Activated T-helper 17 cell treated with anti-CD3 and anti-CD28 coated beads, Interleukin-2, amount 50 U/mL, for 72 hours (primary cell): ENCODE results near the gene MRGPRD. TPM values are rescaled to one million over a fixed set of nuclear protein-coding genes. Genes with fewer than 3 reads are reported as not detected.

Experiments used
- ATAC-seq: fragments of 150-1000 bp; cut with Tn5 transposase; replicated peaks from 2 replicates; pipeline ENCODE4 v1.10.0; 2021; ENCODE audit warnings: mild to moderate bottlenecking, moderate library complexity
- H3K27ac Mint-ChIP-seq: one replicate; pipeline ENCODE4 v1.8.0; 2022; ENCODE audit warnings: mixed read lengths
- H3K27me3 Mint-ChIP-seq: one replicate; pipeline ENCODE4 v1.8.0; 2022; ENCODE audit warnings: mixed read lengths
- H3K36me3 Mint-ChIP-seq: one replicate; pipeline ENCODE4 v1.8.0; 2022; ENCODE audit warnings: low read depth, mild to moderate bottlenecking, mixed read lengths
- H3K4me1 Mint-ChIP-seq: one replicate; pipeline ENCODE4 v1.8.0; 2022; ENCODE audit warnings: mixed read lengths
- H3K4me3 Mint-ChIP-seq: one replicate; pipeline ENCODE4 v1.8.0; 2022; ENCODE audit warnings: mild to moderate bottlenecking, mixed read lengths
- H3K9me3 Mint-ChIP-seq: one replicate; pipeline ENCODE4 v1.8.0; 2022; ENCODE audit warnings: mixed read lengths
- total RNA-seq, 2 donors: library from RNA; stranded (reverse); gene quantifications; one replicate each; pipeline ENCODE4 v1.2.3, GENCODE V29; 2022

The MRGPRD gene
- total RNA-seq, 2 donors from 2014 or later = not detected

DNA sequence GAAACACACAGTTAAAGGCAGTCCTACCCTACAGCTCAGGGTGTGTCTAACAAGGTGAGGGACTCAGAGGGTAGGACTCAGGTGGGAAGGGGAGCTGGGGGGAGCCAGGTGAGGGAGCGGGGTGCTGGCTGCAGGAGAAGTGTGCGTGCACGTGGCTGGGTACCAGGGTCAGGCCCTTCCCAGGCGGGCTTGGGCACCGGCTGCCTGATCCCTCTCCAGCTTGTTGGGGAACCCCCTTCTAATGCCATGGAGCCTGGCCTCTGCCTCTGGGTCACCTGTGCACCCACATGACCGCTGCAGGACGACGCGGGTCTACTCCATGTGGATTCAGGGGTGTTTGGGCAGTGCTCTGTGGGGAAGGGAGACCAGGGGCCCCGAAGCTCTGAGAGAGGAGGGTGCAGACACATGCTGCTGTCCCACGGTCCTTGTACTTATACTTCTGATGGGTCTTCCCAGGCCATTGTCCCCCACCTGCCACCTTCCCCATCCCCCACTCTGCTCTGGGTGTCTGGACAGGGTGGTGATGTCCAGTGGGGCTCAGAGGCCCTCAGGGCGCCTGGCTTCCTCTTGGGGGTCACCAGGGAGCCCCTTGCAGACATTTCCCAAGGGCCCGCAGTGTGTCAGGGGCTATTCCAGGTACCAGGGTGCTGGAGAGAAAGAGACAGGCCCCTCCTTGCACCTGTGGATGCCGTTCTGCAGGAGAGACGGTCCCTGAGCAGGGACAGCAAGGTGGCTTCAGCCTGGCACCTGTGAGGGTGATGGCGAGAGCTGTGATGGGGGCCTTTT is 10.4 kb upstream of the MRGPRD start:
- Mint-ChIP-seq H3K27me3 (peaks cover 21% of the 10 kb centered on the region), H3K36me3 (peaks cover 6% of the 10 kb centered on the region), H3K9me3 (peaks cover 12% of the 10 kb centered on the region), H3K4me3 (no peak overlapping the region), H3K27ac (no peak overlapping the region), H3K4me1 (no peaks in the 10 kb centered on the region)
- ATAC-seq = no peak

DNA sequence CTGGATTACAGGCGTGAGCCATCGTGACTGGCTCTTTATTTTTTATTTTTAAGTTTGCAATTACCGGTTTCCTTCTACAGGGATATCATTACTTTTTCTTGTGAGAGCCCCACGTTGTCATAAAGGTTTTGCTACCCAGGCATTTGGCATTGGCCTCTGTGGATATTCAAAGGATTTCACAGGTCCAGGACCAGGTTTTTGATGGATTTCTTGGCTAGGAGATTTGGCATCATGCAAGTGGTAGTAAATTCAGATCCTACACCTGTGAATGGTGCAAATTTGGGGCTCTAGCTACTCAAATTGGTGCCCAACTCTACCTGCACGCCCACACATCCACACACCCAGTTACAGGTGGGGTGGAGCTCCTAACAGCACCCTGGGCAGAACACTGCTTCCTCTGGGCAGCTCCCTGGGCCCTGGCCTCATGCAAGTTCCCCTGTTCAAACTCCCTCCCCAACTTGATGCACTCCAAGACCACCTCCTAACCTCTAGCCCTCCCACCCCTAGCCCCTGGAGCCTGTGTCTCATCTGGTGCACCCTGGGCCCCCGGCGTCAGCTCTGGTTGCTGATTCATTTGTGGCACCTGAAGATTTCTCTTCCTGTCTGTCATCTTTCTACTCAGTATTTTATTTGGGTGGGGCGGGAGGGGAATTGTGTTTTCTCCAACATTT is 9.3 kb upstream of the MRGPRD start:
- Mint-ChIP-seq H3K27ac (no peak overlapping the region), H3K27me3 (peaks cover 21% of the 10 kb centered on the region), H3K4me3 (no peak overlapping the region), H3K36me3 (peaks cover 6% of the 10 kb centered on the region), H3K4me1 (no peaks in the 10 kb centered on the region), H3K9me3 (peaks cover 12% of the 10 kb centered on the region)
- no peak for ATAC-seq

DNA sequence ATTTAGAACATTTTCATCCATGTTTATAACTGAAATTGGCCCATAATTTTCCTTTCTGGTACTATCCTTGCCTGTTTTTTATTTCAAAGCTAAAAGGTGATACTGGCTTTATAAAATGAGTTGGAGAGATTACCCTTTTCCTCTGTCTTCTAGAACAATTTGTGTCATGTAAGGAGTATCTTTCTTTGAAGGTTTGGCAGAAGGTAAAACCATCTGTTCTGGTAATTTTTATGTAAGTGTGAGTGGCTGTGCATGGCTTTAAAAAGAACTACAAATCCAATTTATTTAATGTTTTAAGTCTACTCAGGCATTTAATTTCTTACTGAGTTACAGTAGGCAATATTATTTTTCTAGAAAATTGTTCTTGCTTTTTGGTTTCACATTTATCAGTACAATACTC is 7.7 kb upstream of the MRGPRD start:
- H3K36me3 Mint-ChIP-seq = peaks cover 6% of the 10 kb centered on the region
- peaks cover 12% of the 10 kb centered on the region for H3K9me3 Mint-ChIP-seq
- ATAC-seq = no peak
- peaks cover 18% of the 10 kb centered on the region for H3K27me3 Mint-ChIP-seq
- no peaks in the 10 kb centered on the region for H3K4me1 Mint-ChIP-seq
- no peak overlapping the region for H3K4me3 Mint-ChIP-seq
- H3K27ac Mint-ChIP-seq = no peak overlapping the region

GRCh38 chr11:68987211-68987610 is 6.4 kb upstream of the MRGPRD start:
- no peak for ATAC-seq
- H3K27ac Mint-ChIP-seq = no peak overlapping the region
- H3K27me3 Mint-ChIP-seq = peaks cover 15% of the 10 kb centered on the region

DNA sequence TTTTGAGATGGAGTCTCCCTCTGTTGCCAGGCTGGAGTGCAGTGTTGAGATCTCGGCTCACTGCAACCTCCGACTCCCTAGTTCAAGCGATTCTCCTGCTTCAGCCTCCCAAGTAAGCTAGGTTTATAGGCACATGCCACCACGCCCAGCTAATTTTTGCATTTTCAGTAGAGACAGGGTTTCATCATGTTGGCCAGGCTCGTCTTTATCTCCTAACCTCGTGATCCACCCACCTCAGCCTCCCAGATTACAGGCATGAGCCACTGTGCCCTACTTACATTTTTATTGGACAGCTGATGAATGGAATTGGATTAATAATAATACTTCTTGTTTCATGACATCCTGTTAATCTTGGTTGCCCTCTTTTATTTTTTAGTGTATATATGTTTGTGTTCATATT is 3.0 kb upstream of the MRGPRD start:
- no peak for ATAC-seq
- peaks cover 11% of the 10 kb centered on the region for H3K27me3 Mint-ChIP-seq
- H3K4me1 Mint-ChIP-seq = no peaks in the 10 kb centered on the region
- H3K4me3 Mint-ChIP-seq = no peak overlapping the region
- peaks cover 12% of the 10 kb centered on the region for H3K9me3 Mint-ChIP-seq
- peaks cover 6% of the 10 kb centered on the region for H3K36me3 Mint-ChIP-seq
- H3K27ac Mint-ChIP-seq = no peak overlapping the region

More at GRCh38 chr11:68987211-68987610, 6.4 kb upstream of the MRGPRD start:
- H3K9me3 Mint-ChIP-seq = peaks cover 12% of the 10 kb centered on the region
- H3K36me3 Mint-ChIP-seq = peaks cover 6% of the 10 kb centered on the region
- H3K4me1 Mint-ChIP-seq = no peaks in the 10 kb centered on the region
- no peak overlapping the region for H3K4me3 Mint-ChIP-seq

DNA sequence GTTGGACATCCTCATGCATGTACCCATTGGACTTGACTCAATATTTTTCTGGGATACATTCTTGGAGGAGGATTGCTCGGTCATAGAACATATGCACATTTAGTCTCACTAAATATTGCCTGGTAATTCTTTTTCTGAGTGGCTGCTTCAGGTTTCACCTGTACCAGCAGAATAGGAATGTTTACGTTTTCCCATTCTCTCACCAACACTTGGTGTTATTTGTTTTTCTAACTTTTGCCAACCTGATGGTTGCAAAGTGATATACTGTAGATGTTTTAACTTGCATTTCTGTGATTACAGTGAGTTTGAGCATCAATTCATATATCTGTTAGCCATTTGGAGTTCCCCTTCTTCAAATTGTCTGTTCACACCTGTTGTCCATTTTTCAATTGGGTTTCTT is 1.3 kb upstream of the MRGPRD start:
- Mint-ChIP-seq H3K36me3 (peaks cover 6% of the 10 kb centered on the region), H3K27ac (no peak overlapping the region), H3K4me1 (no peaks in the 10 kb centered on the region), H3K4me3 (no peak overlapping the region), H3K27me3 (peaks cover 7% of the 10 kb centered on the region), H3K9me3 (peaks cover 8% of the 10 kb centered on the region)
- no peak for ATAC-seq

DNA sequence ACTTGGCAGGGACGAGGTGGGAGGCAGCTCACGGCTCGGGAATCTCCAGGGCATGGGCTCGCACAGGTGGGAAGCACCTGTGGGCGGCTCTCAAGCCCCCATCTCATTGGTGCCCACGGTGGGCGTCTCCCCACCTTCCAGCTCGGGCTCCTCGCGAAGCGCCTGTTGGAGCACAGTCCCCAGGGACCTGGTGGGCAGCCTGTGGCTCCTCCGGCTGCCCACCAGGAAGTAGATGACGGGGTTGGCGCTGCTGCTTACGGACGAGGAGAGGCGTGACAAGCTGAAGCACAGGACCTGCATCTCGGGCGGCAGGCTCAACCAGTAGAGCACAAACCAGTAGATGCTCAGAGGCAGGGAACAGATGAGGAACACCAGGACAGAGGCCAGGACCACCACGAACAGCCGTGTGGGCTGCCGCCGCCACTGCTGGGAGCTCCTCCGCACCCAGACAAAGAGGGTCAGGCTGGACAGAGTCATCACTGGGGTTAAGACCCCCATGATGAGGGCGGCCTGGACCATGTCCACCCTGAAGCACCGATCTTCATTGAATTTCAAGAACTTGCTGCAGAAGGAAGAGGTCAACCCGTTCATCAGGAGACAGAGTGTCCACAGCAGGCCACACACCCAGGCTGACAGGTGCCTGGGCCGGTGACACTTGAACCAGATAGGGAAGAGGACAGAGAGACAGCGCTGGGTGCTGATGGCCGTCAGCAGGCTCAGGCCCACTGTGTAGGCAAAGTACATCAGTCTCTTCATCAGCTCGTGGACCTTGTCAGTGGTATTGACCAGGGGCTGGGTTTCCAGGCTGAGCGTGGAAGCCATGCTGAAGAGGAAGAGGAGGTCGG is 633 bp downstream of the MRGPRD start:
- no peaks in the 10 kb centered on the region for H3K9me3 Mint-ChIP-seq
- no peak overlapping the region for H3K27ac Mint-ChIP-seq
- no peak overlapping the region for H3K4me3 Mint-ChIP-seq
- H3K36me3 Mint-ChIP-seq = no peaks in the 10 kb centered on the region
- H3K4me1 Mint-ChIP-seq = no peaks in the 10 kb centered on the region
- no peak for ATAC-seq
- no peaks in the 10 kb centered on the region for H3K27me3 Mint-ChIP-seq

- Mint-ChIP-seq H3K9me3 (no peaks in the 10 kb centered on the region), H3K4me3 (no peak overlapping the region), H3K4me1 (peaks cover 4% of the 10 kb centered on the region), H3K27ac (no peak overlapping the region), H3K27me3 (no peaks in the 10 kb centered on the region), H3K36me3 (no peaks in the 10 kb centered on the region)
- ATAC-seq = no peak
Observed at GRCh38 chr11:68978931-68979594, 1.7 kb downstream of the MRGPRD start.

- ATAC-seq = no peak
- H3K27ac Mint-ChIP-seq = no peak overlapping the region
- H3K4me1 Mint-ChIP-seq = peaks cover 4% of the 10 kb centered on the region
Observed at GRCh38 chr11:68978626-68978930, 2.2 kb downstream of the MRGPRD start.

DNA sequence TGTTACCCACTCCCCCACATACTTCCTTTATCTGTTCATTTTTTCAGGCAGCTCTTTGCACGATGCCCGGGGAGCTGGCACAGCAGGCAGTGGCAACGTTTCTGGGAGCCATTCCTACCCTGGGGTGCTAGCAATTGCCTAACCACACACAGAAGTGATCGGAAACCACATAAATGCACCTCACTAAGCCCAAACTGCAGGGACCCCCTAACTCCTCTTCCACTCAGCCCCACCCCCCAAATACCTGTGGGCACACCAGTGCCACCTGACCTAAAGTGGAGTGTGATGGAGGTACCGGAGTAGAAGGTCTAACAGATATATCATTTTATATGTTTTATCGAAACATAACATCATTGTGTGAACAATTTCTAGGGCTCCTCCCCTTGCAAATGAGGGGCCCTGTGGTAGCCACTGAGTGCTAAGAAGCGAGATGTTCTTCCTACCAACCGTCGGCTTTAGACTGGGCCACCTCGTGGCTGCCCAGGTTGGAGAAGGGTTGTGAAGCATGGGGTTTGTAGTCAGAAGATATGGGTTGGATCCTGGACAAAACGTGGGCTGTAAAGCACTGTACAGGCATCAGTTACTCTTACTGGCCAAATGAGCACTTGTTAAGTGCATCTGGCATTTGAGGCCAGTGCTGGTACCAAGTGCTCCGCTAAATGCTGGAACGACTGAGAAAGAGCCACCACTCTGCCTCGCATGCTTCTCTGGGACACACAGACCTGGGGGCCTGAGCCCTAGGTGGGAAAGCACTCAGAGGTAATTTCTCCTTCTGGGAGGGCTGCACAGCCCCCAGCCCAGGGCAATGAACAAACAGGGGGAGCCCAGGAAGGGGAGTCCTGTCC is 2.8 kb downstream of the MRGPRD start:
- H3K27ac Mint-ChIP-seq = no peak overlapping the region
- no peaks in the 10 kb centered on the region for H3K36me3 Mint-ChIP-seq
- no peaks in the 10 kb centered on the region for H3K27me3 Mint-ChIP-seq
- no peak overlapping the region for H3K4me3 Mint-ChIP-seq
- H3K4me1 Mint-ChIP-seq = peaks cover 4% of the 10 kb centered on the region
- no peak for ATAC-seq
- no peaks in the 10 kb centered on the region for H3K9me3 Mint-ChIP-seq

More at GRCh38 chr11:68978626-68978930, 2.2 kb downstream of the MRGPRD start:
- no peak overlapping the region for H3K4me3 Mint-ChIP-seq
- no peaks in the 10 kb centered on the region for H3K27me3 Mint-ChIP-seq
- no peaks in the 10 kb centered on the region for H3K36me3 Mint-ChIP-seq
- H3K9me3 Mint-ChIP-seq = no peaks in the 10 kb centered on the region

GRCh38 chr11:68976563-68976962 is 4.2 kb downstream of the MRGPRD start:
- no peak for ATAC-seq
- Mint-ChIP-seq H3K9me3 (no peaks in the 10 kb centered on the region), H3K27me3 (no peaks in the 10 kb centered on the region), H3K36me3 (no peaks in the 10 kb centered on the region), H3K4me1 (peaks cover 4% of the 10 kb centered on the region), H3K27ac (no peak overlapping the region), H3K4me3 (no peak overlapping the region)

DNA sequence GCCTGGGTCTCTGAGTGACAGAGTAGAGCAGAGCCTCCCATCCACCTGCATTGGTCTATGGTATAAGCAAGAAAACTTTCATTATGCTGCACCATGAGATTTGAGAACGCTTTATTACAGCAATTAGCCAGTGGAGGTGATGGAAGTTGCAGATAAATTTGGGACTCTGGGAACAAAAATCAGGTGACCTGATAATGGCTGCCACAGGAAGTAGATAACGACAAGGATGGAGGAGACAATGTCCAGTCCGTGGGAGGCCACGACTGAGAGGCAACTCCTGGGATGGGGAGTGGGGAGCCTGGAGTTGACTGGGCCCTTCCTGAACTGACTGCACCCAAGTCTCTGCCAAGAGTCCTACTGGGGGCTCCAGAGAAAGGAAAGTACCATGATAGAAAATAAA is 4.7 kb downstream of the MRGPRD start:
- H3K4me1 Mint-ChIP-seq = peaks cover 4% of the 10 kb centered on the region
- H3K36me3 Mint-ChIP-seq = no peaks in the 10 kb centered on the region
- no peak overlapping the region for H3K27ac Mint-ChIP-seq
- H3K27me3 Mint-ChIP-seq = no peaks in the 10 kb centered on the region
- H3K4me3 Mint-ChIP-seq = no peak overlapping the region
- H3K9me3 Mint-ChIP-seq = no peaks in the 10 kb centered on the region
- no peak for ATAC-seq

DNA sequence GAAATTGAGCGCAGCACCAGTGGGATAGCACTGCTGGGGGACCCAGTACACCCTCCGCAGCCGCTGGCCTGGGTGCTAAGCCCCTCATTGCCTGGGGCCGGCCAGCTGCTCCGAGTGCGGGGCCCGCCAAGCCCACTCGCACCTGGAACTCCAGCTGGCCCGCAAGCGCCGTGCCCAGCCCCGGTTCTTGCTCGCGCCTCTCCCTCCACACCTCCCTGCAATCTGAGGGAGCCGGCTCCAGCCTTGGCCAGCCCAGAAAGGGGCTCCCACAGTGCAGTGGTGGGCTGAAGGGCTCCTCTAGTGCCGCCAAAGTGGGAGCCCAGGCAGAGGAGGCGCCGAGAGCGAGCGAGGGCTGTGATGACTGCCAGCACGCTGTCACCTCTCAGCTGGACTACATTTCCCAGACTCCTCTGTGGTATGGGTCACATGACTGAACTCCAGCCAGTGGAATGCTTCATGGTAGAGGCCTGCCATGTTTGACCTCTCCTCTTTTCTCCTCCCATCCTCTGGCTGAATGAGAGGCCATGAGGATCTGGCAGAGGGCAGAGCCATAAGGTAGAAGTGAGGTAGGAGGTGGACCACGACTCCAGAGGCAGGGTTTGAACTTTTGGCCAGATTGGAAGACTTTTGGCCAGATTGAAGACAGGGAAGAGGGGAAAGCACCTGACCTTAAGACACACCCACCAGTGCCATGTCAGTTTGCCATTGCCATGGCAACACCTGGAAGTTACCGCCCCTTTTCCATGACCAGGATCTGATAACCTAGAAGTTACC is 6.2 kb downstream of the MRGPRD start:
- ATAC-seq = peak; percentile 84
- Mint-ChIP-seq H3K9me3 (no peaks in the 10 kb centered on the region), H3K4me1 (peaks cover 4% of the 10 kb centered on the region), H3K4me3 (no peak overlapping the region), H3K27ac (peak overlapping the region; percentile 31), H3K27me3 (no peaks in the 10 kb centered on the region), H3K36me3 (no peaks in the 10 kb centered on the region)
